Kidney glomerular epithelial cell (primary cell): ENCODE measurements around the gene SDHAF4.
"Not testable (repeated sequence)": the region's sequence is repeated elsewhere in the genome, so short reads cannot be mapped to it uniquely, and the experiment has no call there.

Experiments used
- DNase-seq: peaks from one replicate; lab custom pipeline; 2025; lab: John Stamatoyannopoulos, UW

SDHAF4 gene

GRCh38 chr6:70566751-70567382, at the start of gene SDHAF4:
Gene SDHAF4 (plus strand): TSS chr6:70566930. CDS start chr6:70566941, 11 bp downstream.
- peak; percentile 84 for DNase-seq

- no peak for DNase-seq
These were observed 48.0 kb upstream of the SDHAF4 start for GRCh38 chr6:70518723-70519122.

- no peak for DNase-seq
These were observed 46.2 kb upstream of the SDHAF4 start for GRCh38 chr6:70520575-70520974.

- DNase-seq = no peak
These were observed 41.9 kb upstream of the SDHAF4 start for GRCh38 chr6:70524721-70525286.

GRCh38 chr6:70527071-70527737, 39.5 kb upstream of the SDHAF4 start:
- DNase-seq = no peak

- DNase-seq = no peak
These were observed 36.7 kb upstream of the SDHAF4 start for GRCh38 chr6:70530023-70530422.

GRCh38 chr6:70531133-70531532, 35.6 kb upstream of the SDHAF4 start:
- DNase-seq = no peak

- DNase-seq = no peak
These were observed 29.5 kb upstream of the SDHAF4 start for GRCh38 chr6:70537266-70537665.

- DNase-seq = no peak
These were observed 28.4 kb upstream of the SDHAF4 start for GRCh38 chr6:70538376-70538775.

- peak; percentile 23 for DNase-seq
These were observed 19.4 kb upstream of the SDHAF4 start for GRCh38 chr6:70547313-70547712.

GRCh38 chr6:70547905-70548304, 18.8 kb upstream of the SDHAF4 start:
- no peak for DNase-seq

GRCh38 chr6:70549327-70549726, 17.4 kb upstream of the SDHAF4 start:
- DNase-seq = no peak

GRCh38 chr6:70551566-70551965, 15.2 kb upstream of the SDHAF4 start:
- no peak for DNase-seq

- DNase-seq = not testable (repeated sequence)
These were observed 14.3 kb upstream of the SDHAF4 start for GRCh38 chr6:70552286-70552940.

- DNase-seq = no peak
These were observed 13.8 kb upstream of the SDHAF4 start for GRCh38 chr6:70552974-70553373.

- no peak for DNase-seq
These were observed 8.7 kb upstream of the SDHAF4 start for GRCh38 chr6:70557998-70558397.

GRCh38 chr6:70562401-70562800, 4.3 kb upstream of the SDHAF4 start:
- DNase-seq = not testable (repeated sequence)

GRCh38 chr6:70563530-70563929, 3.2 kb upstream of the SDHAF4 start:
- DNase-seq = no peak

GRCh38 chr6:70574643-70575042, 7.9 kb downstream of the SDHAF4 start:
- no peak for DNase-seq

GRCh38 chr6:70575899-70576495, 9.3 kb downstream of the SDHAF4 start:
- DNase-seq = no peak

- DNase-seq = no peak
These were observed 19.4 kb downstream of the SDHAF4 start for GRCh38 chr6:70586114-70586513.

GRCh38 chr6:70590400-70590799, 23.7 kb downstream of the SDHAF4 start:
- no peak for DNase-seq
